RWPE2 (cell line): ENCODE data around the gene MESD.

Source experiments
- ATAC-seq: fragments of 200-7000 bp; cut with Tn5 transposase; 3 replicates; pipeline ENCODE4 v1.9.1; 2021; ENCODE audit warnings: low read depth
- DNase-seq: peaks from one replicate; pipeline ENCODE4 v3.0.0-alpha.2; 2020; ENCODE audit warnings: low spot score
- H3K27ac ChIP-seq: fragments of 450-650 bp; 2 replicates; pipeline ENCODE4 v1.5.1; 2017; ENCODE audit warnings: mild to moderate bottlenecking; ENCODE audit not compliant: poor library complexity, severe bottlenecking
- H3K27me3 ChIP-seq: fragments of 250-450 bp; sonication (Bioruptor Pico); 2 replicates; pipeline ENCODE4 v1.5.1; 2021; ENCODE audit warnings: mild to moderate bottlenecking, moderate library complexity; ENCODE audit not compliant: insufficient read depth, poor library complexity, severe bottlenecking
- H3K36me3 ChIP-seq: fragments of 250-450 bp; sonication (Bioruptor Pico); 2 replicates; pipeline ENCODE4 v1.5.1; 2020; ENCODE audit warnings: low read depth, mild to moderate bottlenecking, moderate library complexity
- H3K4me1 ChIP-seq: fragments of 250-450 bp; sonication (Bioruptor Pico); 2 replicates; pipeline ENCODE4 v1.5.1; 2021; ENCODE audit warnings: mild to moderate bottlenecking, moderate library complexity; ENCODE audit not compliant: insufficient read depth, poor library complexity, severe bottlenecking
- H3K4me3 ChIP-seq: fragments of 250-450 bp; sonication (Bioruptor Pico); 2 replicates; pipeline ENCODE4 v1.5.1; 2021; ENCODE audit warnings: mild to moderate bottlenecking, moderate library complexity; ENCODE audit not compliant: severe bottlenecking
- H3K9me3 ChIP-seq: fragments of 250-450 bp; sonication (Bioruptor Pico); 2 replicates; pipeline ENCODE4 v1.5.1; 2021; ENCODE audit warnings: mild to moderate bottlenecking, moderate library complexity; ENCODE audit not compliant: severe bottlenecking
- CTCF ChIP-seq: fragments of 450-650 bp; IDR thresholded peaks from one replicate; pipeline ENCODE4 v1.5.1; 2017; ENCODE audit warnings: mild to moderate bottlenecking, moderate library complexity; ENCODE audit not compliant: poor library complexity, severe bottlenecking

MESD gene

GRCh38 chr15:81010086-81010485 lies 20.5 kb upstream of the MESD start:
- ATAC-seq (no peak), DNase-seq (no peak)
- H3K27me3 ChIP-seq, result no peaks in the 10 kb centered on the region
- no peaks in the 10 kb centered on the region for H3K4me1 ChIP-seq
- peaks cover 10% of the 10 kb centered on the region for H3K36me3 ChIP-seq
- no peaks in the 10 kb centered on the region for H3K9me3 ChIP-seq
- no peak for TF ChIP-seq CTCF
- H3K4me3 ChIP-seq, result no peak overlapping the region
- no peak overlapping the region for H3K27ac ChIP-seq

GRCh38 chr15:81008312-81008711 lies 18.7 kb upstream of the MESD start:
- ATAC-seq (0 out of 3 replicates have a peak, but pooled peaks have one; percentile 9), DNase-seq (no peak)
- H3K4me3 ChIP-seq, result no peak overlapping the region
- H3K4me1 ChIP-seq, result peaks cover 8% of the 10 kb centered on the region
- H3K27me3 ChIP-seq, result no peaks in the 10 kb centered on the region
- no peaks in the 10 kb centered on the region for H3K9me3 ChIP-seq
- H3K36me3 ChIP-seq, result peaks cover 28% of the 10 kb centered on the region
- H3K27ac ChIP-seq, result no peak overlapping the region
- no peak for TF ChIP-seq CTCF

- no peak overlapping the region for H3K4me3 ChIP-seq
Measured at GRCh38 chr15:81007428-81008064, 17.9 kb upstream of the MESD start.

GRCh38 chr15:81006124-81006523 lies 16.5 kb upstream of the MESD start:
- H3K36me3 ChIP-seq, result peaks cover 34% of the 10 kb centered on the region

More at GRCh38 chr15:81007428-81008064, 17.9 kb upstream of the MESD start:
- DNase-seq (no peak), ATAC-seq (no peak)
- H3K9me3 ChIP-seq, result no peaks in the 10 kb centered on the region
- peaks cover 34% of the 10 kb centered on the region for H3K36me3 ChIP-seq
- no peaks in the 10 kb centered on the region for H3K27me3 ChIP-seq
- no peak for TF ChIP-seq CTCF
- H3K27ac ChIP-seq, result no peak overlapping the region
- H3K4me1 ChIP-seq, result peaks cover 11% of the 10 kb centered on the region

More at GRCh38 chr15:81006124-81006523, 16.5 kb upstream of the MESD start:
- H3K27me3 ChIP-seq, result no peaks in the 10 kb centered on the region
- H3K4me1 ChIP-seq, result peaks cover 11% of the 10 kb centered on the region
- TF ChIP-seq CTCF, result no peak
- no peak overlapping the region for H3K27ac ChIP-seq
- H3K4me3 ChIP-seq, result no peak overlapping the region
- DNase-seq (no peak), ATAC-seq (no peak)
- H3K9me3 ChIP-seq, result no peaks in the 10 kb centered on the region
